Retina (tissue), 1 donor: ENCODE data around the gene MFGE8.
"Not testable (repeated sequence)": the region's sequence is repeated elsewhere in the genome, so short reads cannot be mapped to it uniquely, and the experiment has no call there.

Source experiments
- DNase-seq: peaks from one replicate; pipeline ENCODE4 v3.0.0-alpha.2; 2016

The MFGE8 gene

GRCh38 chr15:88913017-88913849 is at the start of gene MFGE8:
Gene MFGE8, minus strand, starts transcription at chr15:88913379. Its CDS starts 60 bp downstream, at chr15:88913319.
- DNase-seq: peak; percentile 89

DNA sequence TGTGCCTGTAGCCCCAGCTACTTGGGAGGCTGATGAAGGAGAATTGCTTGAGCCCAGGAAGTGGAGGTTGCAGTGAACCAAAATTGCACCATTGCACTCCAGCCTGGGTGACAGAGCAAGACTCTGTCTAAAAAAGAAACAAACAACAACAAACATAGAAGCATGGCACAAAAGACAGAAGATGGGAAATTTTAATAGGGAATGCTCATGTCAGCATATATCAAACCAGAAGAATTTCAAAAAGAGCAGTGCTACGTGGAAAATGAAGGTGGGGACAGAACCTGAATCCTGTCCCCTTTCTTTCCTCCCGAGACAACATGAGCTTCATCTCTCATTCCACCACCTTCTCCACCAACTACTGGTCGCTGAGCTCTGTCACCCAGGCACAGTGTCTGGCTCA is 46.3 kb upstream of the MFGE8 start:
- no peak for DNase-seq

DNA sequence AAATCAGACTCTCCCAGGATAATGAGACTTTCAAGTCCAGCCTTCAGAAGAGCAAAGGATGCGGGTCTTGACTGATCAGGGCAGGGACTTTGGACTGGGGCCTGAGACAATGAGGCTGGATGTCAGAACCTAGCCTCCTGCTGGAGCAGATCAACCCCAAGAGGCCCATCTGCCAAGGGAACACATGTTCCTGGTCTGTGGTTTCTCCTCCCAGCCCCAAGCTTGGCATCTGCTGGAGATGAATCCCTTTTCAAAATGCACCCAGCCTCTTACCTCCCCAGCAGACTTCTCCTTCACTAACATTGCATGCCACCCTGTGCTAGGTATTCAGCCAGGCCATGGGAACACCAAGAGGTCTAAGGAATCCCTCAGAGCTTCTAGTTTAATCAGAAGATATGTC is 43.7 kb upstream of the MFGE8 start:
- DNase-seq: no peak

- DNase-seq: no peak
These were observed 43.1 kb upstream of the MFGE8 start for GRCh38 chr15:88956263-88956662.

DNA sequence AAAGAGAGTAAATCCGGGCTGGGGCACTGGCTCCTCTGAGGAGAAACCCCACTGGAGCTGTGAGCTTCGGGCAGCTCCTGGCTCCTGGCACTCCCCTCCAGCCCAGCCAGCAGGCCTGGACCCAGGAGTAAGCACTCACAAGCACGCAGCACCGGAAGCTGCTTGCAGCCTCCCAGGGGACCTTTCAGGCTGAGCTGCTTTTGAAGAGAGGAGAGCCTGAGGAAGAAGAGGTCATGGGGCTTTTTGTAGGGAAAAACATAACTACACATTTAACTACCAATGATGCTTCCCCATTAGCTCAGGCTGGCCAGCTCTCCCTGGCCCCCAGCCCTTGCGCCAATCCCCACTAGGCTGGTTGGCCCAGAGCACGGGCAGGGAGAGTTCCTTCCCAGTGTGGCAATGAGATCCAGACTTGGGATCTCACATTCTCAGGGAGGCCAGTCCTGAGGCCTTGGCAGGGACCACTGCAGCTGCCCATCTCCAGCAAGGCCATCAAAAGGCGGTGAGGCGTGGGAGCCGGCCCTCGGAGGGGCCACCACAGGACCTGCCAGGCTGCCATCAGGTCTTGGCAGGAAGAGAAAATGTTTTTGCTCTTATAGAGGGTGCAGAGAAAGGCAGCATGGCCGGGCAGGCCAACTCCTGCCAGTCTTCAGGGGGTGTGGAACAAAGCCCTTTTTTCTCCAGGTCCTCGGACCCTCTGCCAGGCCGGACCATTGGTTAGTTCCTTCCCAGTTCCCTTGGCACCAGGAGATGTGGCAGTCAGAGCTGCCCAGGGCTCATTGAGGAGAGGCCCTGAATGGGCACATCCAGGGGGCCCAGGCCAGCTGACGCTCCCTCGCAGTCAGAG is 41.5 kb upstream of the MFGE8 start:
- DNase-seq: peak; percentile 34

DNA sequence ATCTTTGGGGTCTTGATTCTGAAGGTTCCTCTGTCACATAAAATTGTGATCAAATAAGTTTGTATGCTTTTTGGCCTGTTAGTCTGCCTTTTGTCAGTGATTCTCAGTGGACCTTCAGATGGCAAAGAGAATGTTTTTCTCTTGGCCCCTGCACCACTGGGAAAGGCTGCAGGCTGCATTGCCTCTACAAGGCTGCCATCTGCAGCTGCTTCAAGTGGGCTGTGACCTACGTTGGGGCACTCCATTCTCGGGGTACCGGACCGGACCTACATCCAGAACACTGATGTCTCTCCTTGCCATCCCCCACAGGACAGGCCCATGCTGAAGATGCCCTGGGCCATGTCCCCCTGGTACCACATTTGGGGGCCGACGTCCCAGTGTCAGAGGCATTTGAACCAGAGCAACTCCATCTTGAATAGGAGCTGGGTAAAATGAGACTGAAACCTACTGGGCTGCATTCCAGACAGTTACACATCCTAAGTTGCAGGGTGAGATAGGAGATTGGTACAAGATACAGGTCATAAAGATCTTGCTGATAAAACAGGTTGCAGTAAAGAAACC is 37.5 kb upstream of the MFGE8 start:
- no peak for DNase-seq

DNA sequence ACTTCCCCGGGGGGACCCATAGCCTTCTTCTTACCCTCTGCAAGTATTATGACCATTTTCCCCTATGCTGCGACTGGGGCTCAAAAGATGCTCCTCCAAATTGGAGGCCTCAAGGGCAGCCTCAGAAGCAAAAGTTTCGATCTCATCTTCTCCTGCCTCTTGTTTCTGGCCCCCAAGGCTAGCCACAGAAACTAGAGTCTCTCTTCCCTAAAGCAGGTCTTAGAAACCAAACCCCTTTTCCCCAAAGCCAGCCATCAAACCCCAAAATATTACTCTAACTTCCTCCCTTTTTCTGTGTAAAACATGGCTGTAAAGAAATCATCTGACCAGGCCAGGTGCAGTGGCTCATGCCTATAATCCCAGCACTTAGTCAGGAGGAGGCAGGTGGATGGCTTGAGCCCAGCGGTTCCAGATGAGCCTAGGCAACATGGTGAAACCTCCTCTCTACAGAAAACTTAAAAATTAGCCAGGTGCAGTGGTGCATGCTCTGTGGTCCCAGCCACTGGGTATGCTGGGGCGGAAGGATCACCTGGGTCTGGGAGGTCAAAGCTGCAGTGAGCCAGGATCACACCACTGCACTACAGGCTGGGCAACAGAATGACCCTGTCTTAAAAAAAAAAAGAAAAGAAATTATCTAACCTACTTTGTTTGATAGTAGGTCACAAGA is 36.7 kb upstream of the MFGE8 start:
- DNase-seq: no peak

DNA sequence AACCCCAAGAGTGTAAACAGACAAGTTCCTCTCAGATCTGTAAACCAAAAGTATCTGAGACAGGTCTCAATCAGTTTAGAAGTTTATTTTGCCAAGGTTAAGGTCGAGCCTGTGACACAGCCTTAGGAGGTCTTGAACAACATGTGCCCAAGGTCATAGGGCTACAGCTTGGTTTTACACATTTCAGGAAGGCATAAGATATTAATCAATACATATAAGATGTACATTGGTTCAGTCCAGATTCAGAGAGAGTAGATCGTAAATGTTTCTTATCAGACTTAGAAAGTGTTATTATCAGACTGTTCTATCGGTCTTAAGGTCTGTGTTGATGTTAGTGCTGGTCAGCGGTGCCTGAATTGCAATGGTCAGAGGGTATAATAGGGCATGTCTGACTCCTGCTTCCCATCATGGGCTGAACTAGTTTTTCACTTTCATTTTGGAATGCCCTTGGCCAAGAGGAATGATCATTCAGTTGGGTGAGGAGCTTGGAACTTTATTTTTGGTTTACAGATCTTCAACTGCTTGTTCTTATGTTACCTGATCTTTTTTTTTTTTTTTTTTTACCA is 27.0 kb upstream of the MFGE8 start:
- DNase-seq: no peak

- no peak for DNase-seq
These were observed 26.3 kb upstream of the MFGE8 start for GRCh38 chr15:88939486-88939806.

GRCh38 chr15:88938802-88939485 is 25.8 kb upstream of the MFGE8 start:
- DNase-seq: no peak

GRCh38 chr15:88934449-88934848 is 21.3 kb upstream of the MFGE8 start:
- not testable (repeated sequence) for DNase-seq

- DNase-seq: no peak
These were observed 19.7 kb upstream of the MFGE8 start for GRCh38 chr15:88932875-88933330.

GRCh38 chr15:88932271-88932874 is 19.2 kb upstream of the MFGE8 start:
- no peak for DNase-seq

DNA sequence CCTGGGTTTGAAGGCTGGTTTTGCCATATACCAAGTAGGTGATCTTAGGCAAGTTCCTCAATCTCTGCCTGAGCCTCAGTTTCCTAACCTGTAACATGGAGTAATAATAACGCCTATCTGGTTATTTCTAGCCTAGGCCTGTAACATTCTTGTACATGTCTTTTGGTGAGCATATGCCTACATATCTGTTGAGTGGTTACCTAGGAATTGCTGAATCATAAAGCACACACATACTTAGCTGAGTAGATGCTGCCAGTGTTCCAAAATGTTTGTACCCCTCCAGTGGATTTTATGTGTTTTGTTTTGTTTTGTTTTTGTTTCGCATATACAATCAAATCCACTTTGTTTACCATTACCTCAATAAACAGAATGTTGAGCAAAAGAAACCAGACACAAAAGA is 17.4 kb upstream of the MFGE8 start:
- DNase-seq: no peak

DNA sequence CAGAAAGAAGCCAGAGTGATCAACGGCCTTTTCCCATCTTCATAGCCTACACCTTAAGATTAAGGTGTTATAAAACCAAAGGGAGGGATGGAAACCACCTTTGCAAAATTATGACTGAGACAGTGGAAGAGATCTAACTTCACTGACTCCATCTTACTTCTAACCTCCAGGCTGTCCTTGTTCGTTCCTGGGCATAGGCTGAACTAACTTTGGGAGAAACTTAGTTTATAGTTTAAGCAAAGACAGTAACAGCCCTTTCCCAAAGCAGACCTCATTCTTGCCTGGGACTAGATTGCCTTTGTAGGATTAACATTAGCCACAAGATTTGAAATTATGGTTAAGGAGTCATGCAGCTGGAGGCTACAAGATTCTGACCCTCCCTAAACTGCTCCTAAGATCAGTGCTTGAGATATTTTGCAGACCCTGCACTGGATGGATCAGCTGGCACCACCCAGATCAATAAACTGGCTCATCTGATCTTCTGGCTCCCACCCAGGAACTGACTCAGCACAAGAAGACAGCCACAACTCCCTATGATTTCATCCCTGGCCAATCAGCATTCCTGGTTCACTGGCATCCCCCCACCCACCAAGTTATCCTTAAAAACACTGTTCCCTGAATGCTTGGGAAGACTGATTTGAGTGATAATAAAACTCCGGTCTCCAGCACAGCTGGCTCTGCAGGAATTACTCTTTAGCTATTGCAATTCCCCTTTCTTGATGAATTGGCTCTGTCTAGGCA is 16.3 kb upstream of the MFGE8 start:
- not testable (repeated sequence) for DNase-seq

- DNase-seq: not testable (repeated sequence)
These were observed 15.0 kb upstream of the MFGE8 start for GRCh38 chr15:88928192-88928591.

GRCh38 chr15:88925648-88926047 is 12.5 kb upstream of the MFGE8 start:
- DNase-seq: not testable (repeated sequence)

- DNase-seq: not testable (repeated sequence)
These were observed 7.8 kb upstream of the MFGE8 start for GRCh38 chr15:88920892-88921435.

DNA sequence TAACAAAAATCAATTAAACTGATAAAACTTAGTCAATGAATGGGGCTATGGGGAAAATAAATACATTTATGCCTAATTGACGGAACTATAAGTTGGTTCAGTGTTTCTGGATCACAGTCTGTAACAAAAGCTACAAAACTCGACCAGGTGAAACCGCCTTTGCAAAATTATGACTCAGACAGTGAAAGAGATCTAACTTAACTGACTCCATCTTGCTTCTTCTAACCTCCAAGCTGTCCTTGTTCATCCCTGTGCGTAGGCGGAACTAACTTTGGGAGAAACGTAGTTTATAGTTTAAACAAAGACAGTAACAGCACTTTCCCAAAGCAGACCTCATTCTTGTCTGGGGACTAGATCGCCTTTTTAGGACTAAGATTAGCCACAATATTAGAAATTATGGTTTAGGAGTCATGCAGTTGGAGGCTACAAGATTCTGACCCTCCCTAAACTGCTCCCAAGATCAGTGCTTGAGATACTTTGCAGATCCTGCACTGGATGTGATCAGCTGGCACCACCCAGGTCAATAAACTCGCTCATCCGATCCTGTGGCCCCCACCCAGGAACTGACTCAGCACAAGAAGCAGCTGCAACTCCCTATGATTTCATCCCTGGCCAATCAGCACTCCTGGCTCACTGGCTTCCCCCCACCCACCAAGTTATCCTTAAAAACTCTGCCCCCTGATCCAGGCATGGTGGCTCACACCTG is 7.2 kb upstream of the MFGE8 start:
- DNase-seq: no peak

DNA sequence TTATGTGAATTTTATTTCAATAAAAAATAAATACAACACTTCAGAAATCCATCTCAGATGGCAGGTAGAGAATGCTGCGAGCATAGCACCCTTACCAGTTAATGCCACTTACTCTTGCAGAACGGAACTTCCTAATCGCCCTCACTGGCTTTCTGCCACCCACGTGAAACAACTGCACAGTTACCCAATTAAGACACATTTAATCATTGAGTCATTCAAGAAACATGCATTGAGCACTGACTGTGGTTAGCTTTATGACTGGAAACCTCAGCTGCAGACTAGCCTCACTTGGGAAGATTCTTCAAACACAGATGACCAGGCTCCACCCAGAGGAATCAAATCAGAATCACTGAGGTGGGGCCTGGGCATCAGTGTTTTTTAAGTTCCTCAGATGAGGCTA is 5.6 kb upstream of the MFGE8 start:
- DNase-seq: no peak
